Transverse colon (tissue), 4 donors: ENCODE data around the gene ZBTB45.

ENCODE experiments used
- POLR2A ChIP-seq: fragments of 450-650 bp; IDR thresholded peaks from one replicate; pipeline ENCODE4 v1.6.1; 2016; ENCODE audit warnings: antibody characterized with exemption, mild to moderate bottlenecking, moderate library complexity
- POLR2AphosphoS5 ChIP-seq, 3 donors: sonication (generic); formaldehyde crosslinking; IDR thresholded peaks; one replicate each; pipeline ENCODE4 v1.6.1; 2016; ENCODE audit warnings: antibody characterized with exemption in 3 of 3
- TF ChIP-seq, protein P1 (sequence below), 5 experiments: fragments of 200-600 bp in 3 of 5; fragments of 450-650 bp in 2 of 5; sonication (generic) in 3 of 5; IDR thresholded peaks; 1 replicate in 2 of 5; 2 replicates in 3 of 5; pipeline ENCODE4 v1.5.1; 2016 to 2017; ENCODE audit warnings: antibody characterized with exemption in 5 of 5, inconsistent platforms in 3 of 5, mild to moderate bottlenecking in 2 of 5, moderate library complexity in 1 of 5

DNA sequence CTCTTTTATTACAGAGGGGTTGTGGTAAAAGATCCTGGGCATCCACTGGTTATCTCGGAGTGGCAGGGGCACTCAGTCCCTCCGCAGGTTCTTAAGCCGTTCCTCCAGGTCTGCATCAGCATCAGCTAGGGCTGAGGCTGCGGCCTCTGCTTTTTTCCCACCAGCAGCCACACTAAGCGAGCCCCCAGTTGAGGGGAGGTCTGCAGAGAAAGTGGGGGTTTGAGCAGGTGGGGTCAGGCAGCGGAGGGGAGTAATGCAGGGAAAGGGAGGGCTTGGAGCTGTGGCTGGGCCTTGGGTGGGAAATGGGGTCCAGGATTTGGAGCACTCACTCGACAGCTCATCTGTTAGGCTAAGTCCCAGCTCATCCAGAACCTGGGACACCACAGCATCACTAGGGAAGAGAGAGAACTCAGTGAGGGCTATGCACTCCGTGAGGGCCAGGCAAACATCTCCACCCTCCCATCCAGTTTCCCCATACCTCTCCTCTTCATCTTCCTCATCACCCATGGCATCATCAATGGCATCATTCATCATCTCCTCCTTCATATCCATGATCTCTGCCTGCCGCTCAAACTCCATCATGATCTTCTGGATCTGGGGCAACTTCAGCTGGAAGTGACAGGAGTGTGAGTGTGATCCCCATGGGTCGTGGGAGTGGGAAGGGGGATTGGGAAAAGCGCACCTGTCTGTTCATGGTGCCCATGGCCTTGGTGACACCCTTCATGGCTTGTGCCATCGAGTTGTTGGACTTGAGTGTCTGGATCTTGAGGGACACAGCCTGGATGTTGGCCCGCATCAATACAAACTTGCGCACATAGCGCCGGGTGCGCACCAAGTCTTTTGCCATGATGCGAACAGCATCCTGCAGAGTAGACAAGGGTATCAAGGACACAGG is 32.2 kb upstream of the ZBTB45 start:
- TF ChIP-seq, protein P1, sequence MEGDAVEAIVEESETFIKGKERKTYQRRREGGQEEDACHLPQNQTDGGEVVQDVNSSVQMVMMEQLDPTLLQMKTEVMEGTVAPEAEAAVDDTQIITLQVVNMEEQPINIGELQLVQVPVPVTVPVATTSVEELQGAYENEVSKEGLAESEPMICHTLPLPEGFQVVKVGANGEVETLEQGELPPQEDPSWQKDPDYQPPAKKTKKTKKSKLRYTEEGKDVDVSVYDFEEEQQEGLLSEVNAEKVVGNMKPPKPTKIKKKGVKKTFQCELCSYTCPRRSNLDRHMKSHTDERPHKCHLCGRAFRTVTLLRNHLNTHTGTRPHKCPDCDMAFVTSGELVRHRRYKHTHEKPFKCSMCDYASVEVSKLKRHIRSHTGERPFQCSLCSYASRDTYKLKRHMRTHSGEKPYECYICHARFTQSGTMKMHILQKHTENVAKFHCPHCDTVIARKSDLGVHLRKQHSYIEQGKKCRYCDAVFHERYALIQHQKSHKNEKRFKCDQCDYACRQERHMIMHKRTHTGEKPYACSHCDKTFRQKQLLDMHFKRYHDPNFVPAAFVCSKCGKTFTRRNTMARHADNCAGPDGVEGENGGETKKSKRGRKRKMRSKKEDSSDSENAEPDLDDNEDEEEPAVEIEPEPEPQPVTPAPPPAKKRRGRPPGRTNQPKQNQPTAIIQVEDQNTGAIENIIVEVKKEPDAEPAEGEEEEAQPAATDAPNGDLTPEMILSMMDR (IDR thresholded peaks at IDR 0.05) = no peak
- TF ChIP-seq POLR2A (no peak), POLR2AphosphoS5 (IDR thresholded peaks at IDR 0.05) (peak in 1 of 3 donors; percentile 10)
